B cell (primary cell): ENCODE measurements around the gene ICAM1. TPM values are rescaled to one million over a fixed set of nuclear protein-coding genes. Genes with fewer than 3 reads are reported as not detected.

Source experiments
- ATAC-seq: fragments of 200-7000 bp; cut with Tn5 transposase; one replicate; pipeline ENCODE4 v1.10.0; 2021; ENCODE audit warnings: low read depth, mild to moderate bottlenecking, moderate number of reproducible peaks, moderate library complexity
- CTCF ChIA-PET: fragments of 350-600 bp; sonication (Branson Sonifier 250); formaldehyde crosslinking; loops from one replicate; lab custom pipeline; 2021; ENCODE audit warnings: antibody characterized with exemption, inconsistent platforms; lab: Charles Lee
- POLR2A ChIA-PET: fragments of 350-600 bp; sonication (Branson Sonifier 250); formaldehyde crosslinking; loops from one replicate; lab custom pipeline; 2021; ENCODE audit warnings: antibody characterized with exemption; lab: Charles Lee
- DNase-seq: peaks from one replicate; pipeline ENCODE4 v3.0.0; 2013
- H2AFZ ChIP-seq: 2 replicates; pipeline ENCODE4 v1.6.1; 2012; ENCODE audit warnings: mild to moderate bottlenecking, low read depth, low read length; ENCODE audit not compliant: insufficient read depth, poor library complexity, severe bottlenecking
- H3K27ac ChIP-seq, 2 donors: 1 replicate in 1 of 2; 2 replicates in 1 of 2; pipeline ENCODE4 v1.5.1; 2012 to 2013; ENCODE audit warnings: low read length in 2 of 2, mild to moderate bottlenecking in 2 of 2, moderate library complexity in 1 of 2
- H3K27me3 ChIP-seq, 4 experiments: fragments of 200-600 bp in 1 of 4; sonication (generic) in 1 of 4; replicated peaks in 1 of 4; 1 replicate in 2 of 4; 2 replicates in 2 of 4; pipeline versions ENCODE4 v1.6.1 to v1.7.0; 2013 to 2016; ENCODE audit warnings: low read length in 3 of 4, mild to moderate bottlenecking in 2 of 4, mixed read lengths in 1 of 4, moderate library complexity in 1 of 4; ENCODE audit not compliant: insufficient read depth in 4 of 4, control insufficient read depth in 3 of 4; ENCODE audit errors: control extremely low read depth in 1 of 4
- H3K36me3 ChIP-seq, 2 experiments: replicated peaks in 1 of 2; 1 replicate in 1 of 2; 2 replicates in 1 of 2; pipeline versions ENCODE4 v1.6.1 to v1.7.1; 2013; ENCODE audit warnings: low read length in 1 of 2; ENCODE audit not compliant: insufficient read depth in 2 of 2, control insufficient read depth in 1 of 2; ENCODE audit errors: control extremely low read depth in 1 of 2, extremely low read depth in 1 of 2
- H3K4me1 ChIP-seq, 2 donors: fragments of 200-600 bp in 1 of 2; sonication (generic) in 1 of 2; 1 replicate in 1 of 2; 2 replicates in 1 of 2; pipeline versions ENCODE4 v1.5.1 to v1.6.1; 2013 to 2017; ENCODE audit warnings: low read length in 2 of 2; ENCODE audit not compliant: control insufficient read depth in 2 of 2, insufficient read depth in 2 of 2
- H3K4me2 ChIP-seq: replicated peaks from 2 replicates; pipeline ENCODE3; 2012; ENCODE audit warnings: mild to moderate bottlenecking, low read depth, low read length; ENCODE audit not compliant: poor library complexity, severe bottlenecking
- H3K4me3 ChIP-seq, 5 experiments: fragments of 200-600 bp in 1 of 5; sonication (generic) in 1 of 5; 1 replicate in 3 of 5; 2 replicates in 2 of 5; pipeline versions ENCODE4 v1.5.1 to v1.7.0; 2011 to 2016; ENCODE audit warnings: low read length in 4 of 5, mild to moderate bottlenecking in 4 of 5, low read depth in 2 of 5, control low read depth in 1 of 5, moderate library complexity in 1 of 5; ENCODE audit not compliant: insufficient read depth in 1 of 5; ENCODE audit errors: control extremely low read depth in 1 of 5, extremely low read depth in 1 of 5
- H3K79me2 ChIP-seq: fragments of 200-600 bp; sonication (generic); one replicate; pipeline ENCODE4 v1.6.0; 2016; ENCODE audit warnings: low read length; ENCODE audit not compliant: control insufficient read depth, insufficient read depth
- H3K9ac ChIP-seq: fragments of 200-600 bp; sonication (generic); 2 replicates; pipeline ENCODE4 v1.6.1; 2017; ENCODE audit warnings: mild to moderate bottlenecking, low read length, moderate library complexity
- H3K9me3 ChIP-seq, 3 donors: one replicate each; pipeline versions ENCODE4 v1.6.1 to v1.7.1; 2013; ENCODE audit warnings: low read length in 2 of 3; ENCODE audit not compliant: control insufficient read depth in 2 of 3, insufficient read depth in 1 of 3; ENCODE audit errors: control extremely low read depth in 1 of 3
- H4K20me1 ChIP-seq: 2 replicates; pipeline ENCODE4 v1.6.0; 2012; ENCODE audit warnings: mild to moderate bottlenecking, low read length; ENCODE audit not compliant: insufficient read depth, control insufficient read depth, poor library complexity, severe bottlenecking
- H3K27ac Mint-ChIP-seq: one replicate; pipeline ENCODE4 v1.8.0; 2021; ENCODE audit warnings: mixed read lengths
- H3K27me3 Mint-ChIP-seq: one replicate; pipeline ENCODE4 v1.8.0; 2021; ENCODE audit warnings: mixed read lengths
- H3K4me1 Mint-ChIP-seq: one replicate; pipeline ENCODE4 v1.8.0; 2021; ENCODE audit warnings: mixed read lengths
- H3K4me3 Mint-ChIP-seq: one replicate; pipeline ENCODE4 v1.8.0; 2021; ENCODE audit warnings: mixed read lengths
- H3K9me3 Mint-ChIP-seq: one replicate; pipeline ENCODE4 v1.8.0; 2022; ENCODE audit warnings: mixed read lengths; ENCODE audit not compliant: insufficient read depth
- EZH2 ChIP-seq: IDR thresholded peaks from 2 replicates; pipeline ENCODE4 v1.6.1; 2012; ENCODE audit warnings: borderline replicate concordance, low read depth, mild to moderate bottlenecking, moderate library complexity, low read length; ENCODE audit not compliant: insufficient read depth, poor library complexity, severe bottlenecking
- WGBS: methylation state at CpG from one replicate; pipeline ENCODE4 v1.1.5; 2013; ENCODE audit warnings: missing lambda C conversion rate; ENCODE audit not compliant: insufficient coverage; 5-methylcytosine and 5-hydroxymethylcytosine counted together
- intact Hi-C: fragments of 100-400 bp; cut with micrococcal nuclease; formaldehyde crosslinking; loops from one replicate; pipeline ENCODE4 v1.10.0; 2022
- polyA plus RNA-seq: library from polyadenylated mRNA; depleted of rRNA; stranded (reverse); fragments of >200 nt; gene quantifications from 2 replicates; pipeline ENCODE4 v1.2.3, GENCODE V29; 2012
- total RNA-seq, 2 donors: library from RNA; stranded (reverse); fragments of 120-200 nt in 1 of 2; gene quantifications; 1 replicate in 1 of 2; 2 replicates in 1 of 2; pipeline versions ENCODE4 v1.2.3 to v1.2.4, GENCODE V29; 2013 to 2022
- TF ChIP-seq, protein P1 (sequence below): fragments of 200-600 bp; IDR thresholded peaks from one replicate; pipeline ENCODE4 v1.8.0; 2022; ENCODE audit warnings: antibody characterized with exemption, mild to moderate bottlenecking

ICAM1 gene
- total and polyA plus RNA-seq, 2 donors (not counting 1 experiment from before 2014, with no cell fraction given), result 7.3 to 11.9 TPM

GRCh38 chr19:10251792-10252694, 18.9 kb upstream of the ICAM1 start, which contains the start of gene MRPL4:
Gene MRPL4 (plus strand): TSS chr19:10252214. CDS start chr19:10252254, 40 bp downstream.
- ATAC-seq (peak; percentile 94), DNase-seq (peak; percentile 99)
- Mint-ChIP-seq H3K27me3 (no peaks in the 10 kb centered on the region), H3K27ac (peak within 1 kb of the TSS; percentile 97), H3K4me1 (peaks cover 24% of the 10 kb centered on the region), H3K9me3 (no peaks in the 10 kb centered on the region), H3K4me3 (peak within 1 kb of the TSS; percentile 97)
- peak within 1 kb of the TSS; percentile 48 to 79 for H3K27ac ChIP-seq
- H3K4me1 ChIP-seq, result peaks cover 6 to 13% of the 10 kb centered on the region in 2 donors
- H4K20me1 ChIP-seq, result peaks cover 5% of the 10 kb centered on the region
- H2AFZ ChIP-seq, result peak within 1 kb of the TSS; percentile 95
- TF ChIP-seq, protein P1, sequence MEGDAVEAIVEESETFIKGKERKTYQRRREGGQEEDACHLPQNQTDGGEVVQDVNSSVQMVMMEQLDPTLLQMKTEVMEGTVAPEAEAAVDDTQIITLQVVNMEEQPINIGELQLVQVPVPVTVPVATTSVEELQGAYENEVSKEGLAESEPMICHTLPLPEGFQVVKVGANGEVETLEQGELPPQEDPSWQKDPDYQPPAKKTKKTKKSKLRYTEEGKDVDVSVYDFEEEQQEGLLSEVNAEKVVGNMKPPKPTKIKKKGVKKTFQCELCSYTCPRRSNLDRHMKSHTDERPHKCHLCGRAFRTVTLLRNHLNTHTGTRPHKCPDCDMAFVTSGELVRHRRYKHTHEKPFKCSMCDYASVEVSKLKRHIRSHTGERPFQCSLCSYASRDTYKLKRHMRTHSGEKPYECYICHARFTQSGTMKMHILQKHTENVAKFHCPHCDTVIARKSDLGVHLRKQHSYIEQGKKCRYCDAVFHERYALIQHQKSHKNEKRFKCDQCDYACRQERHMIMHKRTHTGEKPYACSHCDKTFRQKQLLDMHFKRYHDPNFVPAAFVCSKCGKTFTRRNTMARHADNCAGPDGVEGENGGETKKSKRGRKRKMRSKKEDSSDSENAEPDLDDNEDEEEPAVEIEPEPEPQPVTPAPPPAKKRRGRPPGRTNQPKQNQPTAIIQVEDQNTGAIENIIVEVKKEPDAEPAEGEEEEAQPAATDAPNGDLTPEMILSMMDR, result no peak
- no peak for TF ChIP-seq EZH2
- intact Hi-C loops, result loop anchor here (1.0 to 5.0 kb wide), 6 partner anchors 16 to 318 kb away; partner anchors contain the start of gene EIF3G
- H3K4me3 ChIP-seq, result peak within 1 kb of the TSS; percentile 79 to 96 (median 92)
- H3K79me2 ChIP-seq, result peaks cover 19% of the 10 kb centered on the region
- H3K4me2 ChIP-seq, result peak within 1 kb of the TSS; percentile 98
- ChIA-PET CTCF (interaction anchor here (0.6 to 9.0 kb wide), 12 partner anchors 8 to 319 kb away, joined by 3 to 236 read pairs (median 5); partner anchors contain the start of genes ANGPTL6 and S1PR2), POLR2A (interaction anchor here (0.6 to 1.6 kb wide), 2 partner anchors 153 to 156 kb away, joined by 3 to 4 read pairs; no protein-coding TSS in a partner anchor)
- H3K9ac ChIP-seq, result peak within 1 kb of the TSS; percentile 82
- under 1% methylated on average over 77 of the region's 77 CpGs for WGBS
- H3K36me3 ChIP-seq, result peaks cover 0 to 19% of the 10 kb centered on the region in 2 experiments
- no peaks in the 10 kb centered on the region for H3K9me3 ChIP-seq
- H3K27me3 ChIP-seq, result no peaks in the 10 kb centered on the region
